ENCODE data around the gene ZNF846.
"Not testable (repeated sequence)": the region's sequence is repeated elsewhere in the genome, so short reads cannot be mapped to it uniquely, and the experiment has no call there.

ZNF846 gene

GRCh38 chr19:9768175-9769112 lies at the start of gene ZNF846:
Gene ZNF846 (minus strand): TSS chr19:9768738. CDS start chr19:9764950, 3,788 bp downstream.
- peak; percentile 94 for DNase-seq

GRCh38 chr19:9818175-9818733 lies 49.7 kb upstream of the ZNF846 start:
- peak; percentile 7 for DNase-seq

GRCh38 chr19:9811139-9811538 lies 42.6 kb upstream of the ZNF846 start:
- no peak for DNase-seq

GRCh38 chr19:9808855-9809824 lies 40.6 kb upstream of the ZNF846 start:
- peak; percentile 73 for DNase-seq

- no peak for DNase-seq
These were observed 38.3 kb upstream of the ZNF846 start for GRCh38 chr19:9806803-9807202.

- no peak for DNase-seq
These were observed 33.4 kb upstream of the ZNF846 start for GRCh38 chr19:9801976-9802375.

- DNase-seq, result no peak
These were observed 30.6 kb upstream of the ZNF846 start for GRCh38 chr19:9799162-9799561.

GRCh38 chr19:9797871-9798270 lies 29.3 kb upstream of the ZNF846 start:
- DNase-seq, result no peak

GRCh38 chr19:9796113-9796773 lies 27.7 kb upstream of the ZNF846 start:
- peak; percentile 95 for DNase-seq

GRCh38 chr19:9793071-9793591 lies 24.6 kb upstream of the ZNF846 start:
- DNase-seq, result peak; percentile 73

GRCh38 chr19:9792206-9793070 lies 23.9 kb upstream of the ZNF846 start:
- peak; percentile 95 for DNase-seq

GRCh38 chr19:9791552-9792205 lies 23.1 kb upstream of the ZNF846 start:
- DNase-seq, result peak; percentile 96

- DNase-seq, result not testable (repeated sequence)
These were observed 22.5 kb upstream of the ZNF846 start for GRCh38 chr19:9791073-9791367.

- not testable (repeated sequence) for DNase-seq
These were observed 21.0 kb upstream of the ZNF846 start for GRCh38 chr19:9789579-9789978.

- no peak for DNase-seq
These were observed 20.5 kb upstream of the ZNF846 start for GRCh38 chr19:9789066-9789465.

GRCh38 chr19:9788604-9789003 lies 20.1 kb upstream of the ZNF846 start:
- DNase-seq, result not testable (repeated sequence)

GRCh38 chr19:9786819-9787218 lies 18.3 kb upstream of the ZNF846 start:
- DNase-seq, result no peak

- no peak for DNase-seq
These were observed 17.8 kb upstream of the ZNF846 start for GRCh38 chr19:9786342-9786741.

- DNase-seq, result peak; percentile 96
These were observed 17.1 kb upstream of the ZNF846 start for GRCh38 chr19:9785367-9786331.

GRCh38 chr19:9784163-9784496 lies 15.6 kb upstream of the ZNF846 start:
- not testable (repeated sequence) for DNase-seq
